Measurements from ENCODE around the gene TEF. TPM values are rescaled to one million over a fixed set of nuclear protein-coding genes. Genes with fewer than 3 reads are reported as not detected.

The TEF gene
- total RNA-seq (2014; rRNA removed; shearing (Covaris generic)) (7.0 and 7.2 TPM in 2 replicates), polyA plus RNA-seq (2016; fragmentation: Nextera tagmentation; extraction: Ambion mirVana) (2.3 and 2.4 TPM in 2 replicates)
- long read RNA-seq = 0 reads

GRCh38 chr22:41381329-41382097, at the start of gene TEF:
TEF (plus strand) TSS chr22:41381942; CDS start chr22:41382045, 103 bp downstream.
- Histone ChIP-seq H3K4me2 (peak within 1 kb of the TSS; percentile 93), H3K27me3 (ENCODE audit: insufficient read depth) (no peaks in the 10 kb centered on the region), H4K20me1 (replicated peaks; ENCODE audit: insufficient read depth) (no peaks in the 10 kb centered on the region), H2AFZ (peak within 1 kb of the TSS; percentile 87), H3F3A (replicated peaks; ENCODE audit: low read depth) (peaks cover 18% of the 10 kb centered on the region), H3K36me3 (ENCODE audit: insufficient read depth) (no peaks in the 10 kb centered on the region), H3K79me2 (replicated peaks; ENCODE audit: insufficient read depth) (0 out of 2 replicates have a peak, but pooled peaks cover 3% of the 10 kb centered on the region), H3K27ac (ENCODE audit: low read depth) (peak within 1 kb of the TSS; percentile 98), H3K4me3 (peak within 1 kb of the TSS; percentile 85), H3K9me2 (ENCODE audit: insufficient read depth) (no peaks in the 10 kb centered on the region), H3K4me1 (ENCODE audit: insufficient read depth) (peaks cover 27% of the 10 kb centered on the region)
- Mint-ChIP-seq H3K36me3 (ENCODE audit: low read depth) (no peaks in the 10 kb centered on the region), H3K4me1 (peaks cover 23% of the 10 kb centered on the region), H3K4me3 (peak within 1 kb of the TSS; percentile 83), H3K9me3 (no peaks in the 10 kb centered on the region), H3K27me3 (ENCODE audit: insufficient read depth, low read depth, poor library complexity) (peaks cover 19% of the 10 kb centered on the region), H3K27ac (peak within 1 kb of the TSS; percentile 99)
- DNase-seq (ENCODE audit: low spot score) = peak; percentile 99
- peak; percentile 67 for TF ChIP-seq POLR2AphosphoS5 (IDR thresholded peaks at IDR 0.05; ENCODE audit: low read depth)
- no peak for TF ChIP-seq JUNB (IDR thresholded peaks at IDR 0.05; ENCODE audit: unreplicated experiment)
- TF ChIP-seq CREB1 (CRISPR knock-in tag; IDR thresholded peaks at IDR 0.05; ENCODE audit: low read depth) = peak; percentile 51
- peak; percentile 88 for ATAC-seq

GRCh38 chr22:41332217-41332939, 49.4 kb upstream of the TEF start:
- Mint-ChIP-seq H3K4me1 (peaks cover 2% of the 10 kb centered on the region; the same call in 1 of the 3 replicates), H3K4me3 (no peak overlapping the region), H3K36me3 (ENCODE audit: low read depth) (peaks cover 49% of the 10 kb centered on the region), H3K9me3 (no peaks in the 10 kb centered on the region), H3K27ac (no peak overlapping the region), H3K27me3 (ENCODE audit: insufficient read depth, low read depth, poor library complexity) (peaks cover 3% of the 10 kb centered on the region)
- H3K4me1 ChIP-seq (ENCODE audit: insufficient read depth) = no peaks in the 10 kb centered on the region
- no peaks in the 10 kb centered on the region for H3F3A ChIP-seq (replicated peaks; ENCODE audit: low read depth)
- H3K27me3 ChIP-seq (ENCODE audit: insufficient read depth) = no peaks in the 10 kb centered on the region
- H3K9me2 ChIP-seq (ENCODE audit: insufficient read depth) = no peaks in the 10 kb centered on the region
- DNase-seq (ENCODE audit: low spot score) (no peak), ATAC-seq (no peak)
- no peak overlapping the region for H3K4me3 ChIP-seq
- no peak overlapping the region for H2AFZ ChIP-seq
- no peaks in the 10 kb centered on the region for H3K79me2 ChIP-seq (replicated peaks; ENCODE audit: insufficient read depth)
- H3K36me3 ChIP-seq (ENCODE audit: insufficient read depth) = peaks cover 7% of the 10 kb centered on the region; the same call in 1 of the 2 replicates
- peaks cover 5% of the 10 kb centered on the region for H4K20me1 ChIP-seq (replicated peaks; ENCODE audit: insufficient read depth)
- H3K4me2 ChIP-seq = no peak overlapping the region
- peak overlapping the region; percentile 81; the same call in 1 of the 2 replicates for H3K27ac ChIP-seq (ENCODE audit: low read depth)
- TF ChIP-seq ZNF462 (CRISPR knock-in tag; IDR thresholded peaks at IDR 0.05) = no peak
- no peak for TF ChIP-seq EZH2phosphoT487 (IDR thresholded peaks at IDR 0.05; ENCODE audit: unreplicated experiment)
- TF ChIP-seq NANOG (IDR thresholded peaks at IDR 0.05; ENCODE audit: borderline replicate concordance) = no peak
- TF ChIP-seq CTCF (conservative IDR thresholded peaks at IDR 0.05; ENCODE audit: low read depth in 2 of 2) = no peak
- TF ChIP-seq CREB1 (CRISPR knock-in tag; IDR thresholded peaks at IDR 0.05; ENCODE audit: low read depth) = no peak
- TF ChIP-seq POLR2AphosphoS5 (IDR thresholded peaks at IDR 0.05; ENCODE audit: low read depth) = no peak
- TF ChIP-seq ZNF114 (CRISPR knock-in tag; IDR thresholded peaks at IDR 0.05) = no peak
- TF ChIP-seq ETS1 (IDR thresholded peaks at IDR 0.05) = no peak
